Activated T-cell treated with anti-CD3 and anti-CD28 coated beads for 4 hours (primary cell): Measurements from ENCODE around the gene AGAP1.

Experiments used
- DNase-seq: peaks from one replicate; pipeline ENCODE4 v3.0.0-alpha.2; 2020

The AGAP1 gene

DNA sequence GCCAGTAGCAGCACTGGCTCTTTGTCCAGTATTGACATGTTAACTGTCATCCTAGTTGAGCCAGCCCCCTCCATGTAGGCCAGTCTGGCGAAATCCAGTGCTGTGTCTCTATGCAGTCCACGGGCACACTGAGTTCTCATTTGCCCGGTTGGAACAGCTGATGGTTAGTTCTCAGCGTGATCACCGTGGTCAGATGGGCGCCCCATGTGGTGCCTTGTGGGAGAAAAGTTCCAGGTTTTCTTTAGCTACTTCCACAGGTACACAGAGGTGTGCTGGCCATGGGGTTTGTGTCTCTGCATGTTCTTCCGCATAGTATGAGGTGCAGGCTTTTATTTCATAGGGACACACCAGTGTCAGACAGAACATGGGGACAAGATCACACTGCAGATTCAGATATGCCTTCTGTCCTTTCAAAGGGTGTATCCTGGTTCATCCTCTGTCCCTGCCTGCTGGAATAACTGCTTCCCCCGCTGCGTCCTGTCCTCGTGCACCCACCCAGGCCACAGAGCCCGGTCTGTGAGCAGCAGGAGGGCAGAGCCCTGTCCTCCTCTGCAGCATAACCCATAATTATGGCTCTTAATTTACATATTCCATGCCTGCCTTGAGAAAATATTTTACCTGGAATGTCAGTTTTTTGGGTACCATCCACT lies 340.3 kb downstream of the AGAP1 start:
- DNase-seq: no peak

DNA sequence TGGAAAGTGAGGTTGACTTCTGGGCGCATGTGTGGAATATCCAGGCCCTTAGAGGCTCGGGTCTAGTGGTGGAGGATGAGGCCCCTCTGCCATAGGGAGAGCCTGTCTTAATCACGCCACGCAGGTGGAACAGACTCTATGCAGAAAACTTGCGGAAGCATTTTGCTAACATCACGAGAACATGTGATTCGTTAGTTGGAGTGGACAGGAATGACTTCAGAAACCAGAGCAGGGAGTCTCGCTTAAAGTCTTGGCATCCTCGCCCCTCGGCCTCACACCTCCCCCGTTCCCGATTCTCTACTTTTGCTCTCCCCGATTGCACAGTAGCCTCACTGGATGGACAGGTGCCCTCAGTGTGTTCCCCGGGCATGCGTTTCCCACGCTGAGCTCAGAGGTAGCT lies 340.9 kb downstream of the AGAP1 start:
- DNase-seq: no peak

DNA sequence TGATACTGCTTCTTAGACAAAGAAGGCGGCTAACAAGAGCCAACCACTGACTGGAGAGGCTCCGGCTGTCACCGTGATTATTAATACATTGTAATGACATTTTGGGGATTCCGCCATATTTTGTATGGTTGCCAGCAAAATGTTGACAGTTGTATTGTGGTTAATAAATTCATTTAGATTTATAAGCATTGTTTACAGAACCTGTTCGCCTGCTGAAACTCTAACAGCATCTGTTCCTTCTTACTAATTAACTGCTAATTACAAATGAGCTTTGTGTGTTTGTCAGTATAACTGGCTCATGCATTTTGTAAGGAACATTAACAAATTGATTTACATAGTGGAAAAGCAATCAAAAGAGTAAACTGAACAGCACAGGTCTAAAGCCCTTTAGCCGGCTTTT lies 342.0 kb downstream of the AGAP1 start:
- DNase-seq: no peak

DNA sequence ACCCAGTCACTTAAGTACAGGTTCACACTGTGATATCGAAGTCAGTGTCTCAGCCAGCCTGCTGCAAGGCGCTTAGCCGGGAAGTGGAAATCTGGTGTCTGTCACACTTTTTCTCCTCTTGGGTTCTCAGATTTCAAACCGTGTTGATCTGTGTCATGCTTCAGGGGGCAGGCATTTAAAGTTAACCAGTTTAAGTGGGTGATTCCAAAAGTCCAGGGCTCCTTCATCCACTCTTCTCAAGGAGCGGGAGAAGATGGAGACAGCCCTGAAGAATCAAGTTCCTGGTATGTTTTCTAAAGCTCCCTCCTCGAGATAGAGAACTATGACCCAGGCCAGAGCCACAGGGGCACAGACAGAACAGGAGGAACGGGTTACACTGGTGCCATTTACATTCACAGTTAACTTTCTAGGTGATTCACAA lies 342.7 kb downstream of the AGAP1 start:
- no peak for DNase-seq

GRCh38 chr2:235839226-235839625 lies 345.4 kb downstream of the AGAP1 start:
- DNase-seq: no peak

- no peak for DNase-seq
These were observed 346.1 kb downstream of the AGAP1 start for GRCh38 chr2:235839974-235840373.

- no peak for DNase-seq
These were observed 348.0 kb downstream of the AGAP1 start for GRCh38 chr2:235841863-235842262.

GRCh38 chr2:235842941-235843340 lies 349.1 kb downstream of the AGAP1 start:
- no peak for DNase-seq

DNA sequence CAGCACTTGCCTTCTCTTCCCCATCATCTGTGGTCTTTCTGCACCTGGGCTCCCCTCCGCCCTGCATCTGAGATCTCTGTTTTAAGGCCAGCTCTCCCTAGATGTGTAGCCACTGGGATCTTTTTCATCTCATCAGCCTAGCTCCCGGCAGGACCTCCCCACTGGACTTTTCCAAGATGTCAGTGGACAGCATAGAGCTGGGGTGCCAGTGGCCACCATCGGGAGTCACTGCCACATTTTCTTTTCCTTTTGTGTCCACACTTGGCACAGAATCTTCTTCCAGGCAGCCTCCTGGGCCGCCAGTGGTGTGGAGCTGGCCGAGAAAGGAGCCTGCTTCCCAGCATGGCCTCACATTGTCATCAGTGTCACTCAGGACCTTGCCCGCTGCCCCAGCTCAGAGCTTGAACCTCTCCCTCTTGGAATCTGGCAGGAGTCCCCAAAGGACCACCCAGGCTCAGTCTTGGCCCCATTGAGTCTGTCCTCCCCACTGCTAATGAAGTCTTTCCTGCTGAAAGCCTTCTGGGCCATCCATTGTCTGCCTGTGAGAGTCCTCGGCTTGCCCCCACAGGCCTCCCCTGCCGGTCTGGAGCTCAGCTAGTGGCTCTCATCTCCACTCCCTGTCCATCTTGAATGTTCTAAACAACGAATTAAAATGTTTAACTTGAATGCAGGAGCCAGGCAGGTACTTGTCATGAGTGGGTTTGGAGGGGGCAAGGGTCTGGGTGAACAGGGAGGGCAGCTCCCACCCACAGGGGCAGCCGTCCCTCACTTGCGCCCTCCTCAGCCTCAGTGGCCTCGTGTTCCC lies 349.9 kb downstream of the AGAP1 start:
- no peak for DNase-seq

- DNase-seq: no peak
These were observed 350.7 kb downstream of the AGAP1 start for GRCh38 chr2:235844561-235844960.

DNA sequence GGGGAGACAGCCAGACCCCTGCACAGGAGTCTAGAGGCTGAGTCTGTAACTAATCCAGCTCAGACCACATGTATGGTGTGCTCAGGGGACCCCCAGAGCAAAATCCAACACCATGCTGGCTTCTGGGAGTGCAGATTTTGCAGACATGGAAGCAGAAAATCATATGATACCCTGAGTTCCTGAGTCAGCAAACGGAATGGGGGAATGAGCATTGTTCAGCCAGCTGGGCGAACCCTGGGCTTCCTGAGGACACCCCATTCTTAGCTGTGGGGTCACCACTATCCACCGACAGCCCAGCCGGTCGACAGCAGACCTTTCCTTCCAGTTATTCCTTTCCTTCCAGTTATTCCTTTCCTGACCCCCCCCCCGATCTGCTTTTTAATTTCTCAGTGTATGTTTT lies 351.4 kb downstream of the AGAP1 start:
- DNase-seq: no peak

DNA sequence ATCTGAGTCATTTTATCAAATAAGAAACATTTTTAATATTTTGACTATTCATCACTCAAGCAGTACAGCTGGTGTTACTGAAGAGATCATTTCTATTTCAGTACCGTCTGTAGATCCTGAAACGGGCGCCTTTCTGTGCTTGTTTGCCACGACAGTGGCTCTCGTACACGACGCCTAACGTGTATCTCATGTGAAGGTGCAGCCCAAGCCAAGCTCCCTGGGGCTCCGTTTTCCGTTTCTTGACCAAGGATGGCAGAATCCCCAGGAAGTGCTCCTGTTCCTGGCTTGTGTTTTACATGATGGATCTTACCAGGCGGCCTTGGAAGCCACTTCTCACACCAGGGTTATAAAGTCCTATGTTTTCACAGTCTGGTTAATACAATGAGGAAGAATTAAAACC lies 353.7 kb downstream of the AGAP1 start:
- no peak for DNase-seq

DNA sequence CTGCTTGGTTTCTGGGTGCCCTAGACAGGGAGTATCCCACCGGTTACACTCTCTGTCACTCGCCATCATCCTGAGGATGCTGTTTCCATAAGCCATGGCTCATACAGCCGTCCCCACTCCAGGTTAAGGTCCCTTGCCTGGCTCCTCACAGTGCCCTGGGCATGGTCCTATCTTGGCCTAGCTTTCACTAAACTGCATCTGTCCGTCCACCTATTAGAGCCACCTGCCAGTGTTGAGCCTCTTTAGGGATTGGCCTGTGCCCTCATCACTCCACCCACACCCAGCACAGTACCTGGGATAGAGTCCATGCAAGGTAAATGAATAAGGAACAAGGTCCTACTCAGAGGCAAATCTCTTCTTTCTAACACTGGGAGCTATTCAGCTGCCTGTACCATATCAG lies 354.2 kb downstream of the AGAP1 start:
- DNase-seq: no peak

DNA sequence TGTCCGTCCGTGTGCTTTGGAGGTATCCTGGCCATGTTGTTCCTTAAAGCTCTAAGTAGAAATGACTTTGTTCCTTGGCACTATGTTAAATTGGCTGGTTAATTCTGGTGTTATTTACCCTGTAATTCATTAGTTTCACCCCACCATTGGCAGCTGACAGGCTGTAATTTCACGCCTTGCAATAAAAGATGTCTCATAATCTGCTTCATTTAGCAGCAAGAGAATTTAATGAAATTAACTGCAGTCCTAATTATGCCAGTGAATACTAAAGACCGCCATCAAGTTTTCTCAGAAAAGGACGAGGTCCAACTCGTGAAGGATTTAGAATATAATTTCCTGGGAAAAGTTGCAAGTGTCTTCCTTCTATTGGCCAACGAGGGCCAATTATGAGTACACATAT lies 355.1 kb downstream of the AGAP1 start:
- no peak for DNase-seq

GRCh38 chr2:235849489-235849888 lies 355.6 kb downstream of the AGAP1 start:
- DNase-seq: no peak

- DNase-seq: no peak
These were observed 356.4 kb downstream of the AGAP1 start for GRCh38 chr2:235850289-235850688.

DNA sequence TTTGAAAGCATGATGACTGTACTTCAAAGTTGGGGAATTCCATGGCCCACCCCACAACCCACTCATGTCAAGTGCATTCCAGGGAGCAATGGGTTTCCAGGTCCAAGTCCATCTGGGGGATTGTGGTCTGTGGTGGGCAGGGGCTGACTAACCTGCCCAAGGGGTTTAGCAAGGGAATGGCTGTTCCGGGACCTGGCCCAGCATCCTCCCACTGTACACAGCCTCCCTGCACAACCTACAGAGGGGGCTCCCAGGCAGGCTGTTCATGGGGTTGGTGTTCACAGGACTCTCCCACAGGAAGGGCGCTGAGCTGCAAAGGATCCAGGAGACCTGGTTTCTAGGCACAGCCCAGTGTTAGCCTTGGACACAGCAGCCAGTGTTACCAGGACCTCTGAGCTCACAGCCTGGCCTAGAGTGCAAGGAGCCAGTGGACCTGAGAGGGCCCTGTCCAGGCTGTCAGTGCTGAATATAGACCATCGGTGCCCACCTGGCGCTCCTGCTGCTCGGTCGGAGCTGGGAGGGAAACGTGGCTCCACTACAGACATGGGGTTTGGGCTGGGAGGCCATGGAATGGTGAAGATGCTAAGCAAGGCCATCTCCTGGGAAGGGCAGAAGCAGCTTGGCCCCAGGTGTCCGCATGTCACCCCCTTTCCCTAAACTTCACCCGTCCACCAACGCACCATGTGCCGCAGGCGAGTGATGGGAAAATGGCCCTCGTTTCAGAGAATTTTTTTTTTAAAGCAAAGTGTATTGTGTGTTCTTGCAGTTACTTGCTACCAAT lies 357.1 kb downstream of the AGAP1 start:
- no peak for DNase-seq

GRCh38 chr2:235851828-235852525 lies 358.1 kb downstream of the AGAP1 start:
- no peak for DNase-seq

DNA sequence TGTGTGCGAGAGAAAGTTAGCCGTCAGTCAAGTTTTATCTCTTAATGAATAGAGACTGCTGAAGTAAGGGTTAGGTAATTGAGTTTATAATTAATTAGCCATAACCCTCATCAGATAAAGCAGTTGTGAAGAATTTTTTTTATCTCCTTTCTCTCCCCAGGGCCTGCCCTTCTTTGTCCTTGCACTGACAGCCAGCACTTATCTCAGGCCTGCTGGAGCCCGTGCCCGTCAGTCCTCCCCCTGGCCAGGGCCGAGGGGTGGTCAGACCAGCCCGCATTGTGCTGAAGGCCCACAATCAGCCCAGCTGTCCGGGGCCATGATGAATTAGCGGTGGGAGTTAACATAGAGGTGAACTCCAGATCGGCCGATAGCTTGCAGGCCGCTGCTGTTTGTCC lies 358.7 kb downstream of the AGAP1 start:
- DNase-seq: no peak

- no peak for DNase-seq
These were observed 360.4 kb downstream of the AGAP1 start for GRCh38 chr2:235854276-235854675.

- DNase-seq: no peak
These were observed 361.2 kb downstream of the AGAP1 start for GRCh38 chr2:235855011-235855410.

GRCh38 chr2:235856151-235856854 lies 362.5 kb downstream of the AGAP1 start:
- no peak for DNase-seq

DNA sequence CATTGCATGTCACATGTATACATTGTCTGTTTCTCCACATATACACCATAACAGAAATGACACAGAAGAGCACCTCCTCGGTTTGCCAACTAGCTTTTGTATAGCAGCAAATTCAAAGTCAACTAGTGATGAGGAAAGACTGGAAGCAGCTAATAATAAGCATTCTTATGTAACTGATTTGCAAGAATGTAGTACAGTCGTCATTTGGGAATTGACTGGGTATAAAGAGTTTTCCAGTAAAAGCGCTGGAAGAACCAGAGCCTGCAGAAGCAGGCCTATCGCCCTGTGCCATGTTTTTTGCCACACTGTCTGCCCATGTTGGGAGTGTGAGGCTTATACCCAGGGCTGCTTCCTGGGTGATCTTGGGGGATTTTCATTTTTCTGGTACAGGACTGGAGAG lies 363.8 kb downstream of the AGAP1 start:
- DNase-seq: no peak
